Fibroblast of skin of left quadriceps (primary cell): ENCODE data around the gene PDE2A.
"Not testable (repeated sequence)": the region's sequence is repeated elsewhere in the genome, so short reads cannot be mapped to it uniquely, and the experiment has no call there.

Source experiments
- DNase-seq, 2 experiments: peaks; one replicate each; pipeline ENCODE4 v3.0.0-alpha.2; 2013; ENCODE audit warnings: low read depth in 2 of 2

The PDE2A gene

DNA sequence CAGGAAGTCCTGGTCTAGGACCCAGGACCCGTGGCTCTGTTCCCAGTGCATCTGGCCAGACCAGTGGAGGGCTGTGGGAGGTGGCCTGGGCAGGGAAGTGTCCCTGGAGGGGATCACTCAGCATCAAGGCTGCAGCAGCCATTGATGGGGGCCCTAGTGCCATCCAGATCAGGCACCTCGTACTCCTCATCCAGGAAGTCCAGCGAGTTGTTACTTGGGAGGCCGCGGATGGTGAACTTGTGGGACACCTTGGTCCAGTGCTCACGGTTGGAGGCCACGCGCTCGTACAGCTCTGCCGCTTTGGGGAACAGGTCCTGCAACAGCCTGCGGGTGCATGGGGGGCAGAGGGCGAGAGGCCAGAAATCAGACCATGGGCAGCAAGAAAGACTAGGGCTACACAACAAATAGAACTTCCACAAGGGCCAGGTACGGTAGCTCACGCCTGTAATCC lies 96.9 kb downstream of the PDE2A start:
- no peak for DNase-seq

DNA sequence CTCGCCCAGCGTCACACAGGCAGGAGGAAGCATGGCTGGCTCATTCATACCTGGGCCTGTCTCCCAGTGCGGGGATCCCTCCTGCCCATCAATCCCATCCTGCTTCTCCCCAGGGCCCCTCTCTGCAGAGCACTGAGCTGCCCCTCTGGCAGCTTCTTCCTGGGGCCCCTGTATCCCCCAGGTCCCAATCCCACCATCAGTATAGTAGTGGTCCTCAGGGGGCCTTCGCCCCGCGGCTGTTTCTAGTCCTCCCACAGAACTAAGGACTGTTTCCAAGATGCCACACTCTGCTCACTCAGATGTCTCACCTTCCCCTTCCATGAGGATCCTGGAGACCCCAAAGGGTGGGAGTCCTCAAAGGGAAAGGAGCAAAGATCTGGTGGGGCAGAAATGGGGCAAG lies 97.6 kb downstream of the PDE2A start:
- no peak for DNase-seq

DNA sequence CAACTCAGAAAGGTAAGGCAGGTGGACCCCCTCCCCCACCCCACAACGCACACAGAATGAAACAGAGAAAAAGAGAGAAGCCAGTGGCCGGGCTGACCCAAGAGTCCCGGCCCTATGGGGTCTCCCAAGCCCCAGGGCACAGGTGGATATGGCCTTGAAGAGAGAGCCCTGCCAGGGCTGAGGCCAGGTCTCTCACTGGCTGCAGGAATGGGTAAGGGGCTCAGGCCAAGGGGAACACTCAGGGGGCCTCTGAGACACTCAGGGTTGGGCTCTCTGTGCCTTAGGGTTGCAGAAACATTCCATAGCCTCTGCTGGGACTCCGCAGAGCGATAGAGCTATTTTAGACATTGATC lies 98.0 kb downstream of the PDE2A start:
- no peak for DNase-seq

DNA sequence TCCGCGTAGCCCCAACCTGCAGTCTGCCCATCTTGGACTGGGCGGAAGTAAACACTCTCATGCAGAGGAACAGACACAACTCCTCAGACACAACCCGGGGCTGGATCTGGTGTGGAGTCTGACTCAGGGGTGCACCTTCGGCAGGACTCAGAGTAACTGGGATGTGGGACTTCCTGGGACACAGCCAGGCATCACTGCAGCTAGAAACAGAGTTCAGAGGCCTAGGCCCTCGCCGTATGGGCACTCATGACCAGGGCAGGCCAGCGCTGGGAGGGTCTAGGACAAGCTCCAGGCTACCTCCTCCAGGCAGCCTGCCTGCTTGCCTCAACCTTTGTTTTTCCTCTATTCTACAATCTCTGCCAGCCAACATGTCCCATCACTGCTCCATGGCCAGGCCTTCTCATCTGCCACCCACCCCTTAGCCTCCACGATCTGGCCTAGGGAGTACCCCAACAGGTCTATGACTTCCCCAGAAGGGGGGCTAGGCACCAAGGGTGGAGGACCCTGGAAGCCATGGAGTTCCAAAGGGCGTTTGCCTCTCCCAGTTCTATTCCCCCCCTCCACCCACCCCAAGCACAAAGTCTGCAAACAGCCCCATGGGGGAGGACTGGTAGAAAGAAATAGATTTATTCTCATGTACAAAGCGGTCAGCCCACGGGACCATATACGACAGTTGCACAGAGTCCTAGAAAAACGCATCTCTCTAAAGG lies 98.5 kb downstream of the PDE2A start:
- DNase-seq = no peak

DNA sequence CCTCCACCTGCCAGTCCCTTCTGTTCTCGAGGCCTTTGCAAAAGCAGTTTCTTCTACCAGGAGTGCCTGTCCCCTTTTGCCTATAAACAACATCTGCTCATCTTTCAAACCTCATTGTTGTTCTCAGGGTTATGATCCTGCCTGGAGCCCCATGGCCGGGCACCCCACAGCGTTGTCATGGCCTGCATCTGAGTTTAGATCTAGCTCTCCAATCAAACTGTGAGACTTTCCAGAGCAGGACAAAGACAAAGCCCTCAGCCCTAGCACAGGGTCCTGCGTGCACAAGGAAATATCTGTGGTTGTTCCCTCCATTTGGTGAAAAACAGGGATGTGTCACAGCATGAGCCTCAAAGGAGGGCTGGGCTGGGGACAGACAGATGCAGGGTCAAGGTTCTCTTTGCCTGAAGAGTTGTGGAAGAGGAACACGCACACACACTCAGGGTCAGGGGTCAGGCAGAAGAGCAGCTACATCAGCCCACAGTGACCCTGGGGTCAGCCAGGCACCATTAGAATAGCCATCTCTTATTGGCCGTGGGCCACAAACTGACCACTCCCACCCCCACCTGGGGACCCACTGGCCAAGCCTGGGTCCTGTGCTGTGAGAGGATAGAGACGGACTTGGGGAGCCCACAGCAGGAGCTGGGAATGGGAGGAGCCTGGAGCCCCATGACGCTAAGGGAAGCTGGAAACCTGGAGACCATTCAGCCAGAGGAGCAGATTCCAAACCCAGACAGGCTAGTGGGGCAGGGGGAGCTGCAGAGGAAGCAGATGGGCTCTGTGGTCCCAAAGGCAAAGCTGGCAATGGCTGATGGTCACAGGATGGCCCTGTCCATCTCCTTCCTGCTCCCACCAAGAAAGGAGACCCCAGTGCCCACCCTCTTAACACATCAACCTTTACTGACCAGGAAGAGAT lies 99.4 kb downstream of the PDE2A start:
- no peak for DNase-seq

DNA sequence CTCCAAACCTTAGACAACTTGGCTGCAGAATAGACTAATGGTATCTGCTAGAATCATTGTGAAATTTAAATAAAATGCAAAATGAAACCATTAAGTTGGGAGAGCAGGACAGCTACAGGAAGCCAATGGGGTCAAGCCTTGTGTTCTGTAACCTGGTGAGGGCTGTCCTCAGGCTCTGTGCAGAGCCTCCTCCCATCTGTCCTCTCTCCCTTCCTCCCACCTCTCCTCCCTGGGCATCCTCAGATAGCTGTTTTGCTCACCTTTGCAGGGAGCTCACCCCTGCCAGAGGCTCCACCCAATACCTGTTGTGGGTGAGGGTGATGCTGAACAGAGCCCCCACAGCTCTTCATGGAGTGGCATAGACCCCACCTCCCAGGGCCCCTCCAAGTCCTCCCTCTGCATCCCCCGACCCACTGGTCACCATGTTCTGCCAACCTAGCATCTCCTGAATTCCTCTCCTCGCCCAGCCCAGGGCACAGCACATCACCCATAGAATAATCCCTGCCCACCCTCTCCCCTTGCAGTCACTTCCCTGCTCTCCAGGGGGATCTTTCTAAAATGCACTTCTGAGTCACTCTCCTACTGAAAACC lies 100.3 kb downstream of the PDE2A start:
- DNase-seq = no peak

DNA sequence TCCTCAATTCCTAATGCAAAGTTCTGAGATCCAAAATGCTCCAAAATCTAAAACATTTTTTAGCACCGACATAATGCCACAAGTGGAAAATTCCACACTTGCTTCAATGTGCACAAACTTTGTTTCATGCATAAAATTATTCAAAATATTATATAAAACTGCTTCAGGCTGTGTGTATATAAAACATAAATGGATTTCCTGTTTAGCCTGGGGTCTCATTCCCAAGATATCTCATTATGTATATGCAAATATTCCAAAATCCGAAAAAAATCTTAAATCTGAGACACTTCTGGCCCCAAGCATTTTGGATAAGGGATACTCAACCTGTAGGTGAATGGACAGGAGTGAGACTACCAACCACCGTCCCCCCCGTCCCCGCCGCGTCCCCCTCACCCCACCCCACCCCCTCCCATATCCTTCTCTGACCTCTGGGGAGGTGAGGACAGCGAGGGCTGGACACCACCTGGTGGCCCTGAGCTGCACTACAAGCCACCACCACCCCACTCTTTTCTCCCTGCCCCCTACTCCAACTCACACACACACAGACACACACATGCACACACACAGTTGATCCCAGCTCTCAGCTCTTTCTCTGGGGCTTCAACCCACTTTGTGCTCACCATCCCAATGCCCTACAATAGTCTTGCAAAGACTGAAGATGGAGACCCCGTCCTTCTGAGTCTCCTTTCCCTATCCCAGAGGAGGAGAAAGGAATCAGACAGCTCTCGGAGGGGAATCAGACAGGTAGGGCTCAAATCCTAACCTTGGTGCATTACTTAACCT lies 101.0 kb downstream of the PDE2A start:
- DNase-seq = no peak

DNA sequence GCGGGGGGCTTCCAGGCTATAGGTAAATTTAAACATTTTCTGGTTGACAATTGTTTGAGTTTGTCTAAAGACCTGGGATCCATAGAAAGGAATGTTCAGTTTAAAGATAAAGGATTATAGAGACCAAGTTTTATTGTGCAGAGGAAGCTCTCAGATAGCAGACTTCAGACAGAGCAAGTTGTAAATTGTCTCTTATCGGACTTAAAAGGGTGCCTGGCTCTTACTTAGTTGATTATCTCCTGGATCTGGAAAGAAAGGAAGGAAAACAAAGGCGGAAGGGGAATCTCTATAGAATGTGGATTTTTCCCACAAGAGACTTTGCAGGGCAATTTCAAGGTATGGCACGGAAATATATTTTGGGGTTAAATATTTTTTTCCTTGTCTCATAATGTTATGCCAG lies 101.7 kb downstream of the PDE2A start:
- not testable (repeated sequence) for DNase-seq

DNA sequence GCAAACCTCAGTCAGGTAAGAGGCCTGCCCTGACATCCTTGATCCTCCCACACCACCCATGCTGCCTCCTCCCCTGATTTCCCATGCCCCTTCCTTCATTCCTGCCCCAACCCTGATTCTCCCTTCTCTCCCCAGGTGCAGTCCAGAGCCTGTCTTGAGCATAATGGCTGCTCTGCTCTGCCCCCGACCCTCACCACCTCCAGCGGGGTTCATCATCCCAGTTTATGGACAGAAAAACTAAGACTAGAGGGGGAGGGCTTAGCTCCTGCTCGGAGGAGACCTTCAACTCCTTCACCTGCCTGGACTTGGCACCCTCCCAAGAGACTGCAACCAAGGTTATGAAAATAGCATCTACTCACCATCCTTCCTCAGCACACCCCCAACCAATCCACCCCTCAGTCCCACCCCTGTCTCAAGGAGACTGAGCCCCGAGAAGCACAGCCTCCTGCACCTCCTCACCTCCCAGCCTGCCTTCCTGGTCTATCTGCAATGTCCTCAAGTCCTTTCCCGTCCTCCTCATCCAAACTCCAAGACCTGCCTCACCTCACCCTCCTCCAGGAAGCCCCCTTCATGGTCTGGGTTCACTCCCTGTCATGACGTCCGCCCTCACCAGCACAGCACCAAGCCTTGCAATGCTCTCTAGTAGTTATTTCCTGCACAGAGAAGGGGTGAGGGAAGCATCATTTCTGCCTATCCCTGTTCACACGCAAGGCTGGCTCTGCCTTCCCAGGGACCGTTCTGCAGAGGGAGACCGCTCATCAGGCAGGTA lies 103.1 kb downstream of the PDE2A start:
- DNase-seq = no peak

DNA sequence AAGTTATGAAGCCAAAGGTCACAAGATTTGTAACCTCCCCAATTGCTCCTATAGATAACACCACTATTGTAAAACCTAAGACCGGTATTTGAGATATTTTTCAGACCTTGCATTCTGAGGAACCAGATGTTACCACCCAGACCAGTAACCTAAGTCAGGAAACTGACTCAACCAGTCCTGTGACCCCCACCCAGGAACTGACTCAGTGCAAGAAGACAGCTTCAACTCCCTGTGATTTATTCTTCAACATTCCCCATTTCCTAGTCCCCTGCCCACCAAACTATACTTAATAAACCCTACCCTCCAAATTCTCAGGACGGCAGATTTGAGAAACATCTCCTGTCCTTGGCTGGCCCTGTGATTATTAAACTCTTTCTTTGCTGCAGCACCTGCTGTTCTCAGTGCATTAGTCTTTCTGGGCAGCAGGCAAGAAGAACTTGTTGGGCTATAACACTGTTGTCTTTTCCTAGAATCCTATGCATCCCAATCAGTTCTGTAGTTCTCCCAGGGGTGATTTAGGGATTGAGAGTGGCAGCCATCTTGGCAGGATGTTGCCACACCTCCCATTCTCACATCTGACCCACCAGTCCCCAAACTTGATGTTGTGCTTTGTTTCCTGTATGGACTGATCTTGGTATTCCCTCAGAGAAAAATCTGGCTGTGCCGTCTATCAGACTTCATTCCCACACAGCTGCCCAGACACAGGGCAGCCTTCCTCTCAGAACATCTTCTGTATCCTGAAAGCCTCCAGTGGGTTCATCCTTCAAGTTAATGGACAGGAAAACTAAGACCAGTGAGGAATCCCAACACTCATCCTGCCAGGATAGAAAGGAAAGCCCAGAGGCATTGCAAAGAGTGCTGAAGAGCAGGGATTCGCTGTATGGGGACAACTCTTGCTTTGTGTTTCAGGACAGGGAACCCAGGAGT lies 104.0 kb downstream of the PDE2A start:
- peak; percentile 17 to 22 for DNase-seq

DNA sequence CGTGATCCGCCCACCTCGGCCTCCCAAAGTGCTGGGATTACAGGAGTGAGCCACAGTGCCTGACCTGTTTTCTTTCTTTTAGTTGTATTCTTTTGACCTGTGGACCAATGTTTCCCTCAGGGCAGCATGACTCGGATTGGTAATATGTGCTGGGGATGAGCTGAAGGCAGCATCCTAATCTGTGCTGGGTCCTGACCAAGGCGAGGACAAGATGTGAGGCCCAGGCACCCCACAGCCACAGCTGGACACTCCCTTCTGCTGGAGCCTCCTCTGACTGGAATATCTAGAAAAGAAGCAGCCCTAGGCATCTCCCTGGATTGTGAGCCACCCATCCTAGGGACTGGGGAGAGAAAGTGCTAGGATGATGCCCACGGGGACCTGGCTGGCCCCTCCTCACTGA lies 105.4 kb downstream of the PDE2A start:
- no peak for DNase-seq

DNA sequence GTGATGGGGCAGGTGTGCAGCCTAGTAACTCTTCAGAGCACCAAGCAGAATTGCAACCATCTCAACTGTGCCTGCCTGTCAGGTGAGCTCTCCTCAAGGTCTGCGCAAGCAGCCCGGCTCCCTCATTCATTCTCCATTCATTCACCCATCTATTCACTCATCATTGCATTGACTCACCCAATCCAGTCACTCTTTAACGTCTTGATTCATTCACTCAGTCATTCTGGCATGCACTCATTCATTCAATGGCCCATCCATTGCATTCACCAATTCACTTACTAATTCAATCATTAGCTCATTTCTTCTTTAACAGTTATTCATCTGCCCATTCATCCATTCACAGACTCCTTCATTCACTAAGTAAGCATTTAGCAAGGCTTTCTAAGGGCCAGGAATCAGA lies 111.8 kb downstream of the PDE2A start:
- DNase-seq = no peak

DNA sequence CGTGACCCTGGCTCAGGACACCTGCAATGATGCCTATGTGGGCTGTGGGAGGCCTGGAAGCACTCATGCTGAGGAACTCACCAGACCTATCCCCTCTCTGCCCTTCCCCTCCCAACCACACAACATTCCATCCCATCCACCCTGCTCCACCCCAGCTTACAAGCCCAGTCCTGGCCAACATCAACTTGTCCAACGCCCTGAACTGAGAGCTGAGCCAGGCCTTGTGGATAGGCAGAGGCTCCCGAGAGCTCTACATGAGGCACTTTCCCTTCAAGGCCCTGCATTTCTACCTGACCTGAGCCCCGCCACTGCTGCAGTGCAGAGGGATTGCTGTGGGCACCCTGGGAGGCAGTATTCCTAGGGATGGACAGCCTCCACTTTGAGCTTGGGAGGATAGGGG lies 112.4 kb downstream of the PDE2A start:
- DNase-seq = no peak

DNA sequence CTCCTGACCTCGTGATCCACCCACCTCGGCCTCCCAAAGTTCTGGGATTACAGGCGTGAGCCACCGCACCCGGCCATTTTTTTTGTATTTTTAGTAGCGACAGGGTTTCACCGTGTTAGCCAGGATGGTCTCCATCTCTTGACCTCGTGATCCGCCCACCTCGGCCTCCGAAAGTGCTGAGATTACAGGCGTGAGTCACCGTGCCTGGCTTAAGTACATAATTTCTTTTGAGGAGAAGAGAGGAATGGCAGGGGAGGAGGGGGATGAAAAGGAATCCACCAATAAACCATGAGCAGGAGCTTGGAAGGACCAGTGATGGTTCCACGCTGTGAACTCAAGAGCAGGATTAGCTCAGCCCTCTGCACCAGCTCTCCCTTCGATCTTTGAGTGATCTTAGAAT lies 113.4 kb downstream of the PDE2A start:
- not testable (repeated sequence) for DNase-seq

DNA sequence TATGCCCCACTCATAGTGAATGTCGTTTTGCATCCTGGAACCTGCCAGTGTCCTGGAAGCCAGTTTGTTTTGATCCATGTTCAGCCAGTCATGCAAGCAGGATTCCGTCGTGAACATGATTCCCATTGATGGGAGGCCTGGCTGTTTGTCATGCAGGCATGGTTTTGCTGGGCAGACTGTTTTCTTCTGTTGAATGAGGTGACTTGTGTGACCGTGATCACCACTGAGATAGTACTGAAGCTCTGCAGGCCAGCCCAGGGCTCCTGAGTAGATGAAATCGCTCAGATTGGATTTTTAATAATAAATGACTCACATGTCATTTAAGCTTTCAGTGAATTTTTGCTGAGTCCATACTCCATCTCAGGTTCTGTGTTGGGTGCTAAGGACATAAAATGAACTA lies 117.8 kb downstream of the PDE2A start:
- DNase-seq = no peak

DNA sequence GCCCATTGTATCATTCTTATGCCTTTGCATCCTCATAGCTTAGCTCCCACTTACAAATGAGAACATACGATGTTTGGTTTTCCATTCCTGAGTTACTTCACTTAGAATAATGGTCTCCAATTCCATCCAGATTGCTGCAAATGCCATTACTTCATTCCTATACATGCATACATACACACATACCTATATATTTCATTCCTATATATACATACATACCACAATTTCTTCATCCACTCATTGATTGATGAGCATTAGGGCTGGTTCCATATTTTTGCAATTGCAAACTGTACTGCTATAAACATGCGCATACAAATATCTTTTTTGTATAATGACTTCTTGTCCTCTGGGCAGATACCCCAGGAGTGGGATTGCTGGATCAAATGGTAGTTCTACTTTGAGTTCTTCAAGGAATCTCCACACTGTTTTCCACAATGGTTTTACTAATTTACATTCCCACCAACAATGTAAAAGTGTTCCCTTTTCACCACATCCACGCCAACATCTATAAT lies 119.2 kb downstream of the PDE2A start:
- DNase-seq = not testable (repeated sequence)

DNA sequence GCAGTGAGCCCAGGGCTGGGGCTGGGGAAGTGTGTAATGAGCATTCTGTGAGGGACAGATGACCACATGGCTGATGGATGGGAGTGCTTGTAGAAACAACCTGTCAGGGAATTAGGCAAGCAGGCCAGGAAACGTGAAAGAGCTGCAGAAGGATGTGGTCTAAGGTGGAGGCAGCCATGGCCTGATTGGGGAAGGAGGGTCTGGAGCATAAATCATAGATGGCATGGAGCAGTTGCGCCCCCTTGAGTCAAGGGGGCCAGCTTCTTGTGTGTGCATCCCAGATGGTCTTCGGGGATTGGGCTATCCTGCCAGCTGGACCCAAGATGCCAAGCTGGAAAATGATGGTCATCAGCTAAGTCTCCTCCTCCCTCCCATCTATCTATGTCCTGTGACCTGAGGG lies 120.5 kb downstream of the PDE2A start:
- DNase-seq = no peak

DNA sequence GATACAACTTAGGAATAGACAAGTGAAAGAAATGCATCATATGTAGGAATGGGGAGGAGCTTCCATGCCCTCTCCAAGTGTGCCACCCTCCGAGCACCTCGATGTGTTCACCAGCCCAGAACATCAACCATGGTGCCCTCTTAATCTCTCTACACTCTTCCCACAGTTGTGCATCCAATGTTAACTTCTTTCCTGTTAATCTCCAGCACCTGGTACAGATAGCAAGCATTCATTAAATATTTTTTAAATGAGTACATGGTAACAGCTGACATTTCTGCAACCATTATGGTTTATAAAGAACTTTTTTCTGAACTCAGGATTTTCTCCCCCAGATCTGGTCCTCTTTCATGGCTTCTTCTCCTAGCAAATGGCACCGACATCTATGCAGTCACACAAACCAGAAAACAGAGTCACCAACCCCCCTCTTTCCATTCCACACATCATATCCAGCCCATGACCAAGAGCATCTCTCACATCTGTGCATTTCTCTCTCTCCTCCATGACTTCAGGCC lies 121.8 kb downstream of the PDE2A start:
- no peak for DNase-seq

DNA sequence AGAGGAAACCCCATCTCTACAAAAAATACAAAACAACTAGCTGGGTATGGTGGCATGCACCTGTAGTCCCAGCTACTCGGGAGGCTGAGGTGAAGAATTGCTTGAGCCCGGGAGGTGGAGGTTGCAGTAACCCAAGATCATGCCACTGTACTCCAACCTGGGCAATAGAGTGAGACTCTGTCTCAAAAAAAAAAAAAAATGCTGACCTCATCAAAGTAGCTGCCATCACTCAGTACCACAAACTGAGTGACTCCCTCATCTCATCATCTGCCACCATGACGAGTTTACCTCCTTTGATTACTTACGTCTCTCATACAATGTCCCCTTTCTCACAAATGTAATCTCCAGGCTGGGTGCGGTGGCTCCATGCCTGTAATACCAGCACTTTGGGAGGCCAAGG lies 122.7 kb downstream of the PDE2A start:
- no peak for DNase-seq

DNA sequence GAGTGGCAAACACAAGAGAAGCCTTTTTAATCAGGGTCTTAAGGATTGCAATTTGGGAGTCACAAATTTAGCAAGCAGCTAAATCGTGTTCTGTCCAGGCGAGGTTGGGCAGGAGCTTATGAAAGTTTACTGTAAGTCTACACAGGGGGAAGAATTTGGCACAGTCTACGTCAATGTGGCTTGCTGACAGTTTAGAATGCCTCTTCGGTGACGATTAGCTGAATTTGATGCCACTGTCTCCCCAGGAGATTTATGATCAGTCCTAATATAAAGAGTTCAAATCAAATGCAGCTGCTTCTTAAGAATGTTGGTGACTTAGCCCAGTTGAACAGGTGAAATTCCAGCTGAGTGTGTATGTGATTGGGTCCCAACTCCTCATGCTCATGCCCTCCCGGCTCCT lies 125.8 kb downstream of the PDE2A start:
- no peak for DNase-seq
